Measurements from ENCODE around the gene HAAO. TPM values are rescaled to one million over a fixed set of nuclear protein-coding genes. Genes with fewer than 3 reads are reported as not detected.
A peak's percentile ranks its signal among the peaks of the same experiment; 100 is the strongest.

Gene HAAO
- total RNA-seq, 1 experiment from 2014 or later, result 8.0 TPM

GRCh38 chr2:42827647-42828486 is 35.5 kb upstream of the HAAO start (continued):
- TF ChIP-seq IRF1 (CRISPR knock-in tag; IDR thresholded peaks at IDR 0.05) (no peak), ATF3 (CRISPR knock-in tag; conservative IDR thresholded peaks at IDR 0.05) (no peak), CREM (CRISPR knock-in tag; IDR thresholded peaks at IDR 0.05) (no peak), STAT6 (CRISPR knock-in tag; conservative IDR thresholded peaks at IDR 0.05; ENCODE audit: low read depth) (no peak), NFATC4 (CRISPR knock-in tag; IDR thresholded peaks at IDR 0.05) (no peak), FOXP4 (CRISPR knock-in tag; IDR thresholded peaks at IDR 0.05) (no peak), USF2 (CRISPR knock-in tag; IDR thresholded peaks at IDR 0.05) (no peak), FOXK1 (CRISPR knock-in tag; IDR thresholded peaks at IDR 0.05) (no peak), NFE2L1 (CRISPR knock-in tag; IDR thresholded peaks at IDR 0.05) (no peak), RELA (CRISPR knock-in tag; IDR thresholded peaks at IDR 0.05; ENCODE audit: borderline replicate concordance) (no peak), ETV6 (CRISPR knock-in tag; IDR thresholded peaks at IDR 0.05) (no peak), SOX15 (CRISPR knock-in tag; IDR thresholded peaks at IDR 0.05) (no peak), E2F5 (CRISPR knock-in tag; IDR thresholded peaks at IDR 0.05) (no peak), TEAD4 (CRISPR knock-in tag; IDR thresholded peaks at IDR 0.05) (no peak), CREB1 (CRISPR knock-in tag; IDR thresholded peaks at IDR 0.05) (no peak), ZNF532 (CRISPR knock-in tag; IDR thresholded peaks at IDR 0.05; ENCODE audit: borderline replicate concordance) (no peak), ZSCAN18 (CRISPR knock-in tag; IDR thresholded peaks at IDR 0.05) (no peak), CTCF (IDR thresholded peaks at IDR 0.05) (peak; percentile 90), ESRRA (CRISPR knock-in tag; IDR thresholded peaks at IDR 0.05; ENCODE audit: borderline replicate concordance) (no peak), ZNF396 (CRISPR knock-in tag; IDR thresholded peaks at IDR 0.05; ENCODE audit: borderline replicate concordance) (no peak), ATF1 (CRISPR knock-in tag; IDR thresholded peaks at IDR 0.05) (0 out of 2 replicates have a peak, but pooled peaks have one; percentile 18), MAX (CRISPR knock-in tag; IDR thresholded peaks at IDR 0.05) (0 out of 2 replicates have a peak, but pooled peaks have one; percentile 44), TP53 (CRISPR knock-in tag; IDR thresholded peaks at IDR 0.05) (no peak)

Measured in WTC11 (cell line).